ENCODE measurements around the gene KICS2.

- TF ChIP-seq SUZ12 (IDR thresholded peaks at IDR 0.05; ENCODE audit: extremely low read depth, insufficient read depth, insufficient read length), result no peak
- TF ChIP-seq YY1 (IDR thresholded peaks at IDR 0.05; ENCODE audit: insufficient read depth, insufficient read length), result no peak
- no peak for TF ChIP-seq ZNF274 (IDR thresholded peaks at IDR 0.05; ENCODE audit: low read depth, low read length)
These were observed 29.3 kb downstream of the KICS2 start for GRCh38 chr12:64192644-64193444.
